GM23248 (cell line): ENCODE data around the gene CSNK2A2. TPM values are rescaled to one million over a fixed set of nuclear protein-coding genes. Genes with fewer than 3 reads are reported as not detected.

Experiments used
- DNase-seq: peaks from one replicate; pipeline ENCODE4 v3.0.0-alpha.2; 2015
- H2AFZ ChIP-seq: fragments of 200-600 bp; sonication (generic); 2 replicates; pipeline ENCODE4 v1.6.1; 2016; ENCODE audit warnings: antibody characterized with exemption
- H3F3A ChIP-seq: fragments of 200-600 bp; sonication (generic); 2 replicates; pipeline ENCODE4 v1.6.1; 2016; ENCODE audit warnings: mild to moderate bottlenecking, antibody characterized with exemption, mixed run types; ENCODE audit not compliant: insufficient read depth
- H3K27ac ChIP-seq: fragments of 200-600 bp; sonication (generic); 2 replicates; pipeline ENCODE4 v1.5.1; 2016; ENCODE audit warnings: mild to moderate bottlenecking
- H3K27me3 ChIP-seq: fragments of 200-600 bp; sonication (generic); replicated peaks from 2 replicates; pipeline ENCODE4 v1.6.1; 2016; ENCODE audit warnings: mild to moderate bottlenecking; ENCODE audit not compliant: insufficient read depth
- H3K36me3 ChIP-seq: fragments of 200-600 bp; sonication (generic); 2 replicates; pipeline ENCODE4 v1.6.1; 2016; ENCODE audit warnings: low read depth, mild to moderate bottlenecking
- H3K4me1 ChIP-seq: fragments of 200-600 bp; sonication (generic); 2 replicates; pipeline ENCODE4 v1.6.1; 2016; ENCODE audit warnings: mild to moderate bottlenecking; ENCODE audit not compliant: insufficient read depth
- H3K4me2 ChIP-seq: fragments of 200-600 bp; sonication (generic); one replicate; pipeline ENCODE4 v1.6.1; 2016; ENCODE audit warnings: mild to moderate bottlenecking; ENCODE audit not compliant: unreplicated experiment
- H3K4me3 ChIP-seq: fragments of 200-600 bp; sonication (generic); 2 replicates; pipeline ENCODE4 v1.5.1; 2016; ENCODE audit warnings: mild to moderate bottlenecking
- H3K79me2 ChIP-seq: fragments of 200-600 bp; sonication (generic); 2 replicates; pipeline ENCODE4 v1.6.1; 2016; ENCODE audit warnings: mild to moderate bottlenecking; ENCODE audit not compliant: insufficient read depth
- H3K9ac ChIP-seq: fragments of 200-600 bp; sonication (generic); 2 replicates; pipeline ENCODE4 v1.6.1; 2016; ENCODE audit warnings: mild to moderate bottlenecking
- H3K9me2 ChIP-seq: fragments of 200-600 bp; sonication (generic); 2 replicates; pipeline ENCODE4 v1.6.1; 2016; ENCODE audit warnings: mixed run types, mild to moderate bottlenecking, moderate library complexity; ENCODE audit not compliant: insufficient read depth
- H3K9me3 ChIP-seq: fragments of 200-600 bp; sonication (generic); one replicate; pipeline ENCODE4 v1.6.1; 2017; ENCODE audit warnings: low read depth
- H4K20me1 ChIP-seq: fragments of 200-600 bp; sonication (generic); 2 replicates; pipeline ENCODE4 v1.6.0; 2016; ENCODE audit not compliant: insufficient read depth
- EZH2 ChIP-seq: fragments of 200-600 bp; sonication (generic); IDR thresholded peaks from 2 replicates; pipeline ENCODE4 v1.6.1; 2018; ENCODE audit warnings: antibody characterized with exemption, mild to moderate bottlenecking; ENCODE audit not compliant: insufficient read depth, poor library complexity, severe bottlenecking
- EZH2phosphoT487 ChIP-seq: fragments of 200-600 bp; sonication (generic); IDR thresholded peaks from 2 replicates; pipeline ENCODE4 v1.6.1; 2018; ENCODE audit warnings: antibody characterized with exemption, moderate library complexity, mild to moderate bottlenecking, low read depth; ENCODE audit not compliant: insufficient read depth
- WGBS, 2 experiments: methylation state at CpG; one replicate each; pipeline ENCODE4 v1.1.6; 2015 to 2017; ENCODE audit warnings: low lambda C conversion rate in 2 of 2, low coverage in 1 of 2; ENCODE audit errors: missing lambda C conversion rate in 2 of 2; 5-methylcytosine and 5-hydroxymethylcytosine counted together
- in situ Hi-C: fragments of 300-500 bp; cut with MboI; formaldehyde crosslinking; loops from 2 replicates; pipeline ENCODE4 v1.15.0; 2020
- polyA plus RNA-seq: library from polyadenylated mRNA; unstranded; fragments of >200 nt; fragmentation: Nextera tagmentation; extraction: Ambion mirVana; gene quantifications from 2 replicates; pipeline ENCODE4 v1.2.1, GENCODE V29; 2016
- total RNA-seq: library from RNA; depleted of rRNA; stranded (reverse); fragments of >200 nt; shearing (Covaris generic); gene quantifications from 2 replicates; pipeline ENCODE4 v1.2.3, GENCODE V29; 2014

The CSNK2A2 gene
- total and polyA plus RNA-seq, 2 experiments from 2014 or later = 16.6 to 27.4 TPM

DNA sequence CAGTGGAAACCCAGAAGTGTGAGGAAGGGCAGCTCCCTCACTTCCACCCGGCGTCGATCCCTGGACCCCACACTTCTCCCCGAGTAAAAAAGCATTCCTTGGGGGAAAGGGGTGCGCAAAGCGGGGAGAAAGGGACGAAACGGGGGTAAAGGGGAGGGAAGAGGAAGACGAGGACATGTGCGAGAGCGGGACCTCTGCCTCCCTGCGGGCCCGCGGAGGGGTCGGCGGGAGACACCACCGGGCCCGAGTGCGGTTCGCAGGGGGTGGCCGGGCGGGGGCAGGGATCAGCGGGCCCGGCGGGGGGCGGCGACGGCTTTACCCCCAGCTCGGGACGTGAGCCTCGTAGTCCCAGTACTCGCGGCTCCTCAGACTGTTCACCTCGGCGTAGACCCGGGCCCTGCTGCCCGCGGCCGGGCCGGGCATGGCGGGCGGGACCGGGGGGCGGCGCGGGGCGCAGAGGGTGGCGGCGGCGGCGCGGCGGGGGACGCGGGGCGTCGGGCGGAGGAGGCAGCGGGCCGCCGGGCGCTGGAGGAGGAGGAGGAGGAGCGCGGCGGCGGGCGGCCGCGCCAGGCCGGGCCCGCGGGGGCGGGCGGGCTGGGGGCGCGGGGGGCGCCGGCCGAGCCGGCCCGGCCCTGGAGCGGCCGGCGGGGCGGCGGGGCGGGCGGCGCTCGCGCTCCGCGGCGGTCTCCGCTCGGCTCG lies 443 bp downstream of the CSNK2A2 start:
- Histone ChIP-seq H4K20me1 (no peaks in the 10 kb centered on the region), H3F3A (peaks cover 10% of the 10 kb centered on the region; the same call in 1 of the 2 replicates), H3K9ac (peak overlapping the region; percentile 84), H3K27me3 (0 out of 2 replicates have a peak, but pooled peaks cover 4% of the 10 kb centered on the region), H3K4me1 (0 out of 2 replicates have a peak, but pooled peaks cover 9% of the 10 kb centered on the region), H3K9me2 (no peaks in the 10 kb centered on the region), H3K4me3 (peak overlapping the region; percentile 95), H3K4me2 (peak overlapping the region; percentile 100), H3K27ac (no peak overlapping the region), H3K79me2 (peaks cover 50% of the 10 kb centered on the region), H2AFZ (peak overlapping the region; percentile 70), H3K36me3 (peaks cover 24% of the 10 kb centered on the region), H3K9me3 (no peaks in the 10 kb centered on the region)
- DNase-seq = peak; percentile 33
- WGBS, 2 experiments = 1 to 4% methylated on average over 12 to 50 of the region's 97 CpGs
- TF ChIP-seq EZH2 (no peak), EZH2phosphoT487 (no peak)
- in situ Hi-C loops = no loop called here

DNA sequence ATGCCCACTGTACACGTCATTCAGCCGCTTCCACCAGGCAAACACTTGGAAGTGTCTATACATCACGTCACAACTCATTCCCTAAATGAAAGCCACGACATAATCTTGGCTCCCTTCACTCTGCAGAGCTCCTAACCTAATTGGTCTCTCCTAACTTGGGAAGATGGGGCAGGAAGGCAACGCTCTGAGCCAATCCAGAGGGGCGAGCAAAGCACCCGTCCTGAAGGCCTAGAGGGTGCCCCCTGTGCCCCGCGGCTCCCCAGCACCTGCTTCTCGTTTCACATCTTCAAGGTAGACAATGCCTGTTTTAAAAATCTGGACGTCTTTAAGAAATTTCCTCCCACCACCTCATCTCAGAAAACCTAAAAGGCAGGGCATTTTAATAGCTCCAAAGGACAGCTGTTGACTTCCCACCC lies 1.0 kb downstream of the CSNK2A2 start:
- 2 to 3% methylated on average over 11 of the region's 11 CpGs for WGBS, 2 experiments
- Histone ChIP-seq H3K36me3 (peaks cover 28% of the 10 kb centered on the region), H3F3A (peaks cover 10% of the 10 kb centered on the region; the same call in 1 of the 2 replicates), H3K4me1 (0 out of 2 replicates have a peak, but pooled peaks cover 9% of the 10 kb centered on the region), H3K9me2 (no peaks in the 10 kb centered on the region), H3K27ac (no peak overlapping the region), H3K4me2 (peak overlapping the region; percentile 100), H4K20me1 (no peaks in the 10 kb centered on the region), H2AFZ (peak overlapping the region; percentile 70), H3K4me3 (peak overlapping the region; percentile 95), H3K9me3 (no peaks in the 10 kb centered on the region), H3K9ac (peak overlapping the region; percentile 84), H3K79me2 (peaks cover 56% of the 10 kb centered on the region), H3K27me3 (no peaks in the 10 kb centered on the region)
- in situ Hi-C loops = no loop called here
- peak; percentile 62 for DNase-seq
- TF ChIP-seq EZH2 = no peak
- TF ChIP-seq EZH2phosphoT487 = no peak

DNA sequence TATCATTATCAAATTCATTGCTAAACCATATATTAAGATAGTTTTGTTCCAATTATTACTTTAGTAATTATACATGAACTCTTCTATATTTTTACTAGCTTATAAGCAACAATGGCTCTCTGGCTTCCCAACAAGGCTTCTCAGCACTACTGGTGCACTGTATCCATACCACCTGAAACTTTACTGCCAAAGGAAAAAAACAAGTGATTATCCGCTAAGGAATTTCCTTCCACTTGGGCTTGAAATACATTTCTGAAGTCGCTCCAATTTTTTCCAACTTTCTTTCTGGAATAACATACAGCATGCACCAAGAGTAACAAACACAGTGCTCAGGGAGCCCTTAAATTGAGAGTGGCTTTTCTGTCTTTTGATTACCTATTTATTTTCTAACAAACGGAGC lies 2.1 kb downstream of the CSNK2A2 start:
- no peak overlapping the region for H3K27ac ChIP-seq
- H2AFZ ChIP-seq = no peak overlapping the region
- no peak overlapping the region for H3K4me3 ChIP-seq
- no peak overlapping the region for H3K4me2 ChIP-seq
- H3K27me3 ChIP-seq = no peaks in the 10 kb centered on the region
- H3K36me3 ChIP-seq = peaks cover 31% of the 10 kb centered on the region
- TF ChIP-seq EZH2 (no peak), EZH2phosphoT487 (no peak)
- H3K4me1 ChIP-seq = 0 out of 2 replicates have a peak, but pooled peaks cover 9% of the 10 kb centered on the region
- no peaks in the 10 kb centered on the region; the same call in 1 of the 2 replicates for H4K20me1 ChIP-seq
- H3K9ac ChIP-seq = no peak overlapping the region
- 96 to 97% methylated on average over 3 of the region's 3 CpGs for WGBS, 2 experiments
- DNase-seq = no peak
- H3K9me3 ChIP-seq = no peaks in the 10 kb centered on the region
- H3F3A ChIP-seq = peaks cover 10% of the 10 kb centered on the region; the same call in 1 of the 2 replicates
- H3K79me2 ChIP-seq = peaks cover 67% of the 10 kb centered on the region
- no peaks in the 10 kb centered on the region for H3K9me2 ChIP-seq
- in situ Hi-C loops = no loop called here

DNA sequence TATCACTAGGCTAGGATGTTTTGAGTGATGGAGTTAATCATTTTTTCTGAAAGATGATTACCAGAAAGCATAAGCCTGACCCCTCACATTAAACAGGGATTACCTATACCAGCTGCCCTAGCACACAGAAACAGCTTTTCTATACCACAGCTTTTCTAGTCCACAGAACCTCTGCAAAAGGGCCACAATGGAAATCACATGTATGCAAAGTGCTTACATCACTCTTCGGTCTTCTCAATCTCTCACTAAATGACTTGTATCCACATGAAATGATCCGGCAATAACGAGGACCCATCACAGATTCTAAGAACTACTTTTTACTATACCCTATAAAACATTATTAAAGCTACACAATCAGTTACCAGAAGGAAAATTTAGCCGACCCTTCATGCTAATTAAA lies 2.6 kb downstream of the CSNK2A2 start:
- WGBS, 2 experiments = 83 to 85% methylated on average over 4 of the region's 4 CpGs
- H3K27ac ChIP-seq = no peak overlapping the region
- H3K36me3 ChIP-seq = peaks cover 36% of the 10 kb centered on the region
- no peaks in the 10 kb centered on the region; the same call in 1 of the 2 replicates for H4K20me1 ChIP-seq
- TF ChIP-seq EZH2phosphoT487 (no peak), EZH2 (no peak)
- no peaks in the 10 kb centered on the region for H3K9me2 ChIP-seq
- no peaks in the 10 kb centered on the region for H3K9me3 ChIP-seq
- no peak overlapping the region for H3K9ac ChIP-seq
- no peak for DNase-seq
- in situ Hi-C loops = no loop called here
- no peak overlapping the region for H2AFZ ChIP-seq
- peaks cover 10% of the 10 kb centered on the region; the same call in 1 of the 2 replicates for H3F3A ChIP-seq
- peaks cover 72% of the 10 kb centered on the region for H3K79me2 ChIP-seq
- H3K4me1 ChIP-seq = 0 out of 2 replicates have a peak, but pooled peaks cover 9% of the 10 kb centered on the region
- no peak overlapping the region for H3K4me2 ChIP-seq
- H3K4me3 ChIP-seq = no peak overlapping the region
- H3K27me3 ChIP-seq = no peaks in the 10 kb centered on the region
